HepG2 (cell line): ENCODE results near the gene TARDBP. TPM values are rescaled to one million over a fixed set of nuclear protein-coding genes. Genes with fewer than 3 reads are reported as not detected.
A peak's percentile ranks its signal among the peaks of the same experiment; 100 is the strongest.

Source experiments
- CENPX ChIP-seq: sonication (generic); formaldehyde crosslinking; IDR thresholded peaks from 2 replicates; pipeline ENCODE4 v1.9.0; 2021; ENCODE audit warnings: mild to moderate bottlenecking, missing genetic modification reagents, moderate library complexity
- HOXA5 ChIP-seq: sonication (generic); formaldehyde crosslinking; IDR thresholded peaks from 2 replicates; pipeline ENCODE4 v1.4.0; 2020; ENCODE audit warnings: missing genetic modification reagents
- NFATC3 ChIP-seq: sonication (generic); formaldehyde crosslinking; IDR thresholded peaks from 2 replicates; pipeline ENCODE4 v1.5.1; 2020; ENCODE audit warnings: mild to moderate bottlenecking, missing genetic modification reagents
- PRMT3 ChIP-seq: sonication (generic); formaldehyde crosslinking; IDR thresholded peaks from 2 replicates; pipeline ENCODE4 v1.8.1; 2022; ENCODE audit warnings: low read depth, mild to moderate bottlenecking, moderate library complexity, missing genetic modification reagents, borderline replicate concordance
- RAD21 ChIP-seq: fragments of 450-650 bp; formaldehyde crosslinking; IDR thresholded peaks from 2 replicates; pipeline ENCODE4 v1.5.0; 2020; ENCODE audit warnings: mild to moderate bottlenecking
- SAP130 ChIP-seq: IDR thresholded peaks from 2 replicates; pipeline ENCODE4 v1.6.1; 2016; ENCODE audit warnings: low read depth
- SMAD1 ChIP-seq: sonication (generic); formaldehyde crosslinking; IDR thresholded peaks from 2 replicates; pipeline ENCODE4 v1.4.0; 2020; ENCODE audit warnings: missing genetic modification reagents, low read depth, mild to moderate bottlenecking, borderline replicate concordance
- TSC22D2 ChIP-seq: sonication (generic); formaldehyde crosslinking; IDR thresholded peaks from 2 replicates; pipeline ENCODE4 v1.5.1; 2020; ENCODE audit warnings: missing genetic modification reagents, mild to moderate bottlenecking, borderline replicate concordance
- ZFY ChIP-seq: sonication (generic); formaldehyde crosslinking; IDR thresholded peaks from 2 replicates; pipeline ENCODE4 v1.4.0; 2020; ENCODE audit warnings: missing genetic modification reagents
- ZNF260 ChIP-seq: sonication (generic); formaldehyde crosslinking; IDR thresholded peaks from 2 replicates; pipeline ENCODE4 v1.4.0; 2020; ENCODE audit warnings: missing genetic modification reagents, low read depth, mild to moderate bottlenecking, borderline replicate concordance
- ZNF383 ChIP-seq: sonication (generic); formaldehyde crosslinking; IDR thresholded peaks from 2 replicates; pipeline ENCODE4 v1.4.0; 2020; ENCODE audit warnings: missing genetic modification reagents, mild to moderate bottlenecking, borderline replicate concordance
- ZNF619 ChIP-seq: sonication (generic); formaldehyde crosslinking; IDR thresholded peaks from 2 replicates; pipeline ENCODE4 v1.4.0; 2020; ENCODE audit warnings: mild to moderate bottlenecking, missing genetic modification reagents
- ZNF75D ChIP-seq: sonication (generic); formaldehyde crosslinking; IDR thresholded peaks from 2 replicates; pipeline ENCODE4 v1.8.1; 2023; ENCODE audit warnings: missing genetic modification reagents, mild to moderate bottlenecking, borderline replicate concordance
- polyA plus RNA-seq, 8 experiments: library from polyadenylated mRNA; depleted of rRNA in 3 of 8; stranded (reverse) in 7 of 8; unstranded in 1 of 8; fragments of >200 nt; fragmentation: Illumina TruSeq in 4 of 8; extraction: Trizol in 4 of 8; gene quantifications; 2 replicates each; pipeline versions ENCODE4 v1.2.1 to v1.2.3, GENCODE V29; 2011 to 2016; ENCODE audit warnings: low read depth in 4 of 8, missing spikeins in 1 of 8, mixed read lengths in 1 of 8; ENCODE audit not compliant: insufficient read depth in 1 of 8
- total RNA-seq, 5 experiments: library from RNA; depleted of rRNA; stranded (reverse); fragments of >200 nt; fragmentation: Illumina TruSeq; extraction: Trizol; gene quantifications; 2 replicates each; pipeline ENCODE4 v1.2.3, GENCODE V29; 2016; ENCODE audit warnings: low read depth in 1 of 5
- TF ChIP-seq, protein P1 (sequence below): IDR thresholded peaks from 2 replicates; pipeline ENCODE4 v1.6.1; 2018; ENCODE audit warnings: missing genetic modification reagents, mild to moderate bottlenecking, missing compliant biosample characterization
- TF ChIP-seq, protein P2 (sequence below): sonication (generic); formaldehyde crosslinking; IDR thresholded peaks from 2 replicates; pipeline ENCODE4 v1.4.0; 2020; ENCODE audit warnings: missing genetic modification reagents
- TF ChIP-seq, protein P3 (sequence below): sonication (generic); formaldehyde crosslinking; IDR thresholded peaks from 2 replicates; pipeline ENCODE4 v1.8.0; 2022; ENCODE audit warnings: mild to moderate bottlenecking, missing genetic modification reagents
- TF ChIP-seq, protein P4 (sequence below): sonication (generic); formaldehyde crosslinking; IDR thresholded peaks from 2 replicates; pipeline ENCODE4 v1.5.0; 2020; ENCODE audit warnings: missing genetic modification reagents, mild to moderate bottlenecking, borderline replicate concordance
- TF ChIP-seq, protein P5 (sequence below): sonication (generic); formaldehyde crosslinking; IDR thresholded peaks from 2 replicates; pipeline ENCODE4 v1.8.0; 2022; ENCODE audit warnings: low read depth, missing genetic modification reagents
- TF ChIP-seq, protein P6 (sequence below): sonication (generic); IDR thresholded peaks from 2 replicates; pipeline ENCODE4 v1.6.1; 2016; ENCODE audit warnings: low read depth, borderline replicate concordance
- TF ChIP-seq, protein P7 (sequence below): sonication (generic); formaldehyde crosslinking; IDR thresholded peaks from 2 replicates; pipeline ENCODE4 v1.5.0; 2020; ENCODE audit warnings: missing genetic modification reagents

TARDBP gene
- total and polyA plus RNA-seq, 2 of the 13 experiments (the other 11 are each of a cell fraction or from before 2014, with no cell fraction given), result 62.4 to 93.0 TPM

DNA sequence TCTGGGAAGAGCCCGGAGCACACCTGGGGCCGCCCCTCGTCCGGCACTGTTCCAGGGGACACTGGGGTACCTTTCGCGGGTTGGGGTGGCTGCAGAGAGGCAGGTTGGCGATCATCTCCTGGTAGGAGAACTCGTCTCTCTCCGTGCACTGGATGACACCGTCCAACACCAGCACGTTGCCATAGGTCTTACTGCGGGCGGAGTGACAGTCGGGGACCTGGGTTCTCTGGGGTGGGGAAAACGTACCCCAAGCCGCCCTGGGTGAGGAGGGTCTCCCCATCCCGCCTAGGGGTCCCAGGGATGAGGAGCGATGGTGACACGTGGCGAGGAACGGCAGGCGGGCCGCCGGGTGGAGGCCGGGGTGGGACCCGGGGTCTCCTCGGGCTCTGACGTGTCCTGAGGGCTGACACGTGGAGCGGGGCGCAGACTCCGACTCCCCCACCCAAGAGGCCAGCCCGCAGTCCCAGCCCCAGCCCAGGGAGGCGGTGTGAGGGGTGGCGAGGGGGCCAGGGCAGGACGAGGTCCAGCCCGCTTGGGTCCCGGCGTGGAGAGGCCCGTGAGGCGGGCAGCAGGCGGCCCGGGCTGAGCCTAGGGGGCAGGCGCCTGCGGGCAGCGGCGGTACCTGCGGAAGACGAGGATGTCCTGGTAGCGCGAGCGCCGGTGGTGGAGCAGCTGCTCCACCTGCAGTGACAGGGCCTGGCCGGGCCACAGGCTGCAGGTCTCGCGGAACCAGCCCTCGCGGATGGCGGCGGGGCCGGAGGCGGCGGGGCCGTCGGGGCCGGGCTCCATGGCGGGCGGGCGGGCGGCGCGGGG, 46.9 kb downstream of the TARDBP start (continued):
- TF ChIP-seq, protein P1, sequence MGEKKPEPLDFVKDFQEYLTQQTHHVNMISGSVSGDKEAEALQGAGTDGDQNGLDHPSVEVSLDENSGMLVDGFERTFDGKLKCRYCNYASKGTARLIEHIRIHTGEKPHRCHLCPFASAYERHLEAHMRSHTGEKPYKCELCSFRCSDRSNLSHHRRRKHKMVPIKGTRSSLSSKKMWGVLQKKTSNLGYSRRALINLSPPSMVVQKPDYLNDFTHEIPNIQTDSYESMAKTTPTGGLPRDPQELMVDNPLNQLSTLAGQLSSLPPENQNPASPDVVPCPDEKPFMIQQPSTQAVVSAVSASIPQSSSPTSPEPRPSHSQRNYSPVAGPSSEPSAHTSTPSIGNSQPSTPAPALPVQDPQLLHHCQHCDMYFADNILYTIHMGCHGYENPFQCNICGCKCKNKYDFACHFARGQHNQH (CRISPR knock-in tag), result no peak; the same call in 1 of the 2 replicates
- TF ChIP-seq, protein P2, sequence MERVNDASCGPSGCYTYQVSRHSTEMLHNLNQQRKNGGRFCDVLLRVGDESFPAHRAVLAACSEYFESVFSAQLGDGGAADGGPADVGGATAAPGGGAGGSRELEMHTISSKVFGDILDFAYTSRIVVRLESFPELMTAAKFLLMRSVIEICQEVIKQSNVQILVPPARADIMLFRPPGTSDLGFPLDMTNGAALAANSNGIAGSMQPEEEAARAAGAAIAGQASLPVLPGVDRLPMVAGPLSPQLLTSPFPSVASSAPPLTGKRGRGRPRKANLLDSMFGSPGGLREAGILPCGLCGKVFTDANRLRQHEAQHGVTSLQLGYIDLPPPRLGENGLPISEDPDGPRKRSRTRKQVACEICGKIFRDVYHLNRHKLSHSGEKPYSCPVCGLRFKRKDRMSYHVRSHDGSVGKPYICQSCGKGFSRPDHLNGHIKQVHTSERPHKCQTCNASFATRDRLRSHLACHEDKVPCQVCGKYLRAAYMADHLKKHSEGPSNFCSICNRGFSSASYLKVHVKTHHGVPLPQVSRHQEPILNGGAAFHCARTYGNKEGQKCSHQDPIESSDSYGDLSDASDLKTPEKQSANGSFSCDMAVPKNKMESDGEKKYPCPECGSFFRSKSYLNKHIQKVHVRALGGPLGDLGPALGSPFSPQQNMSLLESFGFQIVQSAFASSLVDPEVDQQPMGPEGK, result peak; percentile 43
- TF ChIP-seq, protein P3, sequence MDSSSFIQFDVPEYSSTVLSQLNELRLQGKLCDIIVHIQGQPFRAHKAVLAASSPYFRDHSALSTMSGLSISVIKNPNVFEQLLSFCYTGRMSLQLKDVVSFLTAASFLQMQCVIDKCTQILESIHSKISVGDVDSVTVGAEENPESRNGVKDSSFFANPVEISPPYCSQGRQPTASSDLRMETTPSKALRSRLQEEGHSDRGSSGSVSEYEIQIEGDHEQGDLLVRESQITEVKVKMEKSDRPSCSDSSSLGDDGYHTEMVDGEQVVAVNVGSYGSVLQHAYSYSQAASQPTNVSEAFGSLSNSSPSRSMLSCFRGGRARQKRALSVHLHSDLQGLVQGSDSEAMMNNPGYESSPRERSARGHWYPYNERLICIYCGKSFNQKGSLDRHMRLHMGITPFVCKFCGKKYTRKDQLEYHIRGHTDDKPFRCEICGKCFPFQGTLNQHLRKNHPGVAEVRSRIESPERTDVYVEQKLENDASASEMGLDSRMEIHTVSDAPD (CRISPR knock-in tag), result no peak
- TF ChIP-seq, protein P4, sequence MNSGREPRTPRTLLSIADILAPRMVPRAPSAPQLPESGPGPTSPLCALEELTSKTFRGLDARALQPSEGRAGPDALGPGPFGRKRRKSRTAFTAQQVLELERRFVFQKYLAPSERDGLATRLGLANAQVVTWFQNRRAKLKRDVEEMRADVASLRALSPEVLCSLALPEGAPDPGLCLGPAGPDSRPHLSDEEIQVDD (CRISPR knock-in tag), result no peak
- TF ChIP-seq, protein P5, sequence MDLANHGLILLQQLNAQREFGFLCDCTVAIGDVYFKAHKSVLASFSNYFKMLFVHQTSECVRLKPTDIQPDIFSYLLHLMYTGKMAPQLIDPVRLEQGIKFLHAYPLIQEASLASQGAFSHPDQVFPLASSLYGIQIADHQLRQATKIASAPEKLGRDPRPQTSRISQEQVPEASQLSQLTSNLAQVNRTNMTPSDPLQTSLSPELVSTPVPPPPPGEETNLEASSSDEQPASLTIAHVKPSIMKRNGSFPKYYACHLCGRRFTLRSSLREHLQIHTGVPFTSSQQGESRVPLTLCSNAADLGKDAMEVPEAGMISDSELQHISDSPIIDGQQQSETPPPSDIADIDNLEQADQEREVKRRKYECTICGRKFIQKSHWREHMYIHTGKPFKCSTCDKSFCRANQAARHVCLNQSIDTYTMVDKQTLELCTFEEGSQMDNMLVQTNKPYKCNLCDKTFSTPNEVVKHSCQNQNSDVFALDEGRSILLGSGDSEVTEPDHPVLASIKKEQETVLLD (CRISPR knock-in tag), result no peak
- TF ChIP-seq, protein P6, sequence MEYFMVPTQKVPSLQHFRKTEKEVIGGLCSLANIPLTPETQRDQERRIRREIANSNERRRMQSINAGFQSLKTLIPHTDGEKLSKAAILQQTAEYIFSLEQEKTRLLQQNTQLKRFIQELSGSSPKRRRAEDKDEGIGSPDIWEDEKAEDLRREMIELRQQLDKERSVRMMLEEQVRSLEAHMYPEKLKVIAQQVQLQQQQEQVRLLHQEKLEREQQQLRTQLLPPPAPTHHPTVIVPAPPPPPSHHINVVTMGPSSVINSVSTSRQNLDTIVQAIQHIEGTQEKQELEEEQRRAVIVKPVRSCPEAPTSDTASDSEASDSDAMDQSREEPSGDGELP, result no peak
- TF ChIP-seq, protein P7, sequence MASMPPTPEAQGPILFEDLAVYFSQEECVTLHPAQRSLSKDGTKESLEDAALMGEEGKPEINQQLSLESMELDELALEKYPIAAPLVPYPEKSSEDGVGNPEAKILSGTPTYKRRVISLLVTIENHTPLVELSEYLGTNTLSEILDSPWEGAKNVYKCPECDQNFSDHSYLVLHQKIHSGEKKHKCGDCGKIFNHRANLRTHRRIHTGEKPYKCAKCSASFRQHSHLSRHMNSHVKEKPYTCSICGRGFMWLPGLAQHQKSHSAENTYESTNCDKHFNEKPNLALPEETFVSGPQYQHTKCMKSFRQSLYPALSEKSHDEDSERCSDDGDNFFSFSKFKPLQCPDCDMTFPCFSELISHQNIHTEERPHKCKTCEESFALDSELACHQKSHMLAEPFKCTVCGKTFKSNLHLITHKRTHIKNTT, result no peak
- TF ChIP-seq NFATC3, result no peak
- no peak for TF ChIP-seq PRMT3
- TF ChIP-seq SMAD1 (CRISPR knock-in tag), result no peak
- peak; percentile 79 for TF ChIP-seq SAP130 (CRISPR knock-in tag)
- TF ChIP-seq HOXA5 (CRISPR knock-in tag), result no peak
- peak; percentile 71 for TF ChIP-seq ZFY (CRISPR knock-in tag)
- TF ChIP-seq RAD21 (CRISPR knock-in tag), result no peak
- TF ChIP-seq ZNF383 (CRISPR knock-in tag), result no peak
- no peak for TF ChIP-seq TSC22D2
- no peak for TF ChIP-seq CENPX (CRISPR knock-in tag)
- TF ChIP-seq ZNF260 (CRISPR knock-in tag), result no peak
- TF ChIP-seq ZNF619 (CRISPR knock-in tag), result no peak
- TF ChIP-seq ZNF75D (CRISPR knock-in tag), result no peak
